ENCODE results near the gene C2orf78. TPM values are rescaled to one million over a fixed set of nuclear protein-coding genes. Genes with fewer than 3 reads are reported as not detected.
A peak's percentile ranks its signal among the peaks of the same experiment; 100 is the strongest.

The C2orf78 gene
- total RNA-seq, 2 donors from 2014 or later: not detected

DNA sequence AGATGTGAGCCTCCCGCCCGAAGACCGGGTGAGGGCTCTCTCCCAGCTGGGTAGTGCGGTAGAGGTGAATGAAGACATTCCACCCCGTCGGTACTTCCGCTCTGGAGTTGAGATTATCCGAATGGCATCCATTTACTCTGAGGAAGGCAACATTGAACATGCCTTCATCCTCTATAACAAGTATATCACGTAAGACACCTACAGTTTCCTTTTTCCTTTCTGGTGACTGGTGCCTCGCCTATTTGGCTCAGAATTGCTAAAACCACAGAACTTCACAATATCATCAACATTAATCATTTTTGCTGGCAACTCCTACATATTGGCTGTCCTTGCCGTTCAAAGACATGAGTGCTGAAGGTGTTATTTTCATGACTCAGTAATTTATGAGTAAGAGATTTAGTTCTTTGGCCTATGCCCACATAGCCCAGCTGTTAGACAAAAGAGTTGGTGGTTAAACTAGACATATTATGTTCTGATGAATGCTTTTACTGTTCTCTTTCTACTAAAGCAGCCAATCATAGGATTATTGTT, 47.0 kb downstream of the C2orf78 start:
- ATAC-seq (no peak), DNase-seq (no peak)
- intact Hi-C loops (cut with DNase I, micrococcal nuclease): no loop called here

DNA sequence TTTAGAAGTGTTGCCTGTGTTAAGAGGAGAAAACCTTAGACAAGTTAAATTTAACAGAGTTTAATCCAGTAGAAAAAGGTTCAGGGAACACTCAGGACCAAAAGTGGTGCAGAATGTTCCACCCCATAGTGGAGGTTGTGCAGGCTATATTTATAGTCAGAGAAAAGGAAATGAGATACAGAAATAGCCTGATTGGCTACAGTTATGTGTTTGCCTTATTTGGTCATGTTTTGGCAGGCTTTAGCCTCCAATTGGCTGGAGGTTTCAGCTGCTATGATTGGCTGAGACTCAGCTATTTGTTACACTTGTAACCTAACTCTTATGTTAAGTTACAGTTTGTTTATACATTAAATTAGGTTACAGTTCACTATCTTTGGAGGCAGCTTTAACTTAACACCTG, 48.9 kb downstream of the C2orf78 start:
- ATAC-seq (no peak), DNase-seq (no peak)
- intact Hi-C loops (cut with DNase I, micrococcal nuclease): no loop called here

DNA sequence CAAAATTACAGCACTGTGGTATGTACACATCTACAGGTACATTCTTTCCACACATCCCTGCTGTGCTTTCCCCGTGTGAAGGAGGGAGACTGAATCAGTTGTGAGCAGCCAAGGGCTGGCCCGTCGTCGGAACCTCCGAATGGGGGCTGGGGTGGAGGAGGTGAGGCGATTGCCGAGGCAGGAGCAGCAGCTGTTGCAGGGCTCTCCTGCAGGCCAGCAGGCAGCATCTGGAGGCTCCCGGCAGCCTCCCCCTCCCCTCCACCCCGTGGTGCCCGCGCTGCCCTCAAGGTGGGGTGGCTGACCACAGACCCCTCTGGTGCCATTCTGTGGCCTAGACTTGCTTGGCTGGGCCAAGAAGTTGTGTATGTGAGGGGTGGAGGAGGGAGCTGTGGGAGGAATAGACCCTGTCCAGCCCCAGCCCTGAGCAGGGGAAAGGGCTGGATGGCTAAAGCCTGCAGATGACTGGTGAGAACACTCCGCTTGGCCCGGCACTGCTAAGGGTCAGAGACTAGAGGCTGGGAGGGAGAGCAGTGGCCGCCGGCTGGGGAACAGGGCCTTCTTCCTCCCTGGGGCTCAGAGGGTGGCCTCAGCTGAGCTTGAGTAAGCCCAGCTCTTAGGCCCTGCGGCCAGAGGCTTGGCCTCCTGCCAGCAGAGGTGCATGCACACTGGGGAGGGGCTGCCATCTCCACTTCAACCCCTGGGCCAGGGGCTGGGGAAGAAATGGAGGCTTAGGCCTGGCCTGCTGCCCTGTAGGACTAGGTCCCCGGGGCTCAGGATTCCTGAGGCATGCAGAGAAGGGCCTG, 52.4 kb downstream of the C2orf78 start:
- peak; percentile 20 for ATAC-seq
- DNase-seq: no peak
- intact Hi-C loops (cut with DNase I, micrococcal nuclease): no loop called here

DNA sequence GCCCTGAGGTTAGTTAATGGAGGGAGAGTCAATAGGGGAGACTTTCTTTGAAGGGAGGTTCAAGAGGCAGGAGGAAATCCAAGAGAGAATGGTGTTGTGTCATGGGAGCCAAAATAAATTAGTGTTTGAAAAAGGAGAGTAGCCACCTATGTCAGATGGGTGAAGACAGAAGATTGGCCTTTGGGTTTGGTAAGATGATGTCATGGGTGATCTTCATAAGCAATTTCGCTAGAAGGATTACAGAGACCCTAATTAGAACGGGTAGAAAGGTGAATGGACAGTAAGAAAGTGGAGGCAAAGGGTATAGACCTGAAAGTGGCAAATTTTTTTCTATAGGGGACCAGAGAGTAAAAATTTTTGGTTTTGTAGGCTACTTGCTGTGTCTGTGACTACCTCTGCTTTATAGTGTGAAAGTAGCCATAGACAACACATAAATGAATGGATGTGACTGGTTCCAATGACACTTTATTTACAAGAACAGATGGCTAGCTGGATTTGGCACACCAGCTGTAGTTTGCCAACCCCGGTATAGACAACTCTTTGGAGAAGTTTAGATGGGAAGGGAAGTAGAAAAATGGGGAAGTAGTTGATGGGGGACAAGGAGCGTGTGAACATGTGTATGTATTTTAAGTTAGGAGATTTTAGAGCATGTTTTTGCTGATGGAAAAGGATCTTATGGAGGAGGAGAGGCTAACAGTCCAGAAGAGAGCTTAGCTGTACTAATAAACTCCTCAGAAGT, 54.0 kb downstream of the C2orf78 start:
- no peak for DNase-seq
- intact Hi-C loops (cut with DNase I, micrococcal nuclease): no loop called here

DNA sequence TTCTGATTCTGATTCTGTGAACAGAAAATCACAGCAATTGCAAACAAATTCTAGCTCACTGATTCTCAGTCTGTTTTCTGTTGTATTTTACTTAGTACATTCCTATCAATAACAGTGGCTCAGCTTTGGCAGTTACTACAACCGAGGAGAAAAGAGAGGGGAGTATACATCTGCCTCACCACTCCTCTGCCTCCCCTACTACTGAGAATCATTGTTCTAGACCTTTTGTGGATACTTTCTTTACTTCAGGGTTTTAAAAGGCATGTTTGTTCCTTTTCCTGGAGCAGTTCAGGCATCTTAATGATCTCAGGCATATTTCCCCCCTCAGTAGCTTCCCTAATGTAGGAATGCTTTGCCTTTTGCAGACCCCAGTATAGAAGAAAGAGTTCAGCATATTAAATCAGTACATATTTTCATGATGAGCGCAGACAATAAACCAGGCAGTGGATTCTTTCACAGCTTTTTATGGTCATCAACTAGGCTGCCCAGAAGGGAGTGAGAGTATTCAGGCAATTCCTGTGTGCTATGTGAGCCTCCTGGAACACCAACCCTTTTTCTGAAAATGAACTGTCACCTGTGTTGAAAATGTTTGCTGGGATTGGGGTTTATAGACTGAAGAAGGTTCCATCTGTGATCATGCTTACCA, 55.0 kb downstream of the C2orf78 start:
- ATAC-seq (no peak), DNase-seq (no peak)
- intact Hi-C loops (cut with DNase I, micrococcal nuclease): no loop called here

More for the DNA sequence above, 54.0 kb downstream of the C2orf78 start:
- ATAC-seq: no peak

DNA sequence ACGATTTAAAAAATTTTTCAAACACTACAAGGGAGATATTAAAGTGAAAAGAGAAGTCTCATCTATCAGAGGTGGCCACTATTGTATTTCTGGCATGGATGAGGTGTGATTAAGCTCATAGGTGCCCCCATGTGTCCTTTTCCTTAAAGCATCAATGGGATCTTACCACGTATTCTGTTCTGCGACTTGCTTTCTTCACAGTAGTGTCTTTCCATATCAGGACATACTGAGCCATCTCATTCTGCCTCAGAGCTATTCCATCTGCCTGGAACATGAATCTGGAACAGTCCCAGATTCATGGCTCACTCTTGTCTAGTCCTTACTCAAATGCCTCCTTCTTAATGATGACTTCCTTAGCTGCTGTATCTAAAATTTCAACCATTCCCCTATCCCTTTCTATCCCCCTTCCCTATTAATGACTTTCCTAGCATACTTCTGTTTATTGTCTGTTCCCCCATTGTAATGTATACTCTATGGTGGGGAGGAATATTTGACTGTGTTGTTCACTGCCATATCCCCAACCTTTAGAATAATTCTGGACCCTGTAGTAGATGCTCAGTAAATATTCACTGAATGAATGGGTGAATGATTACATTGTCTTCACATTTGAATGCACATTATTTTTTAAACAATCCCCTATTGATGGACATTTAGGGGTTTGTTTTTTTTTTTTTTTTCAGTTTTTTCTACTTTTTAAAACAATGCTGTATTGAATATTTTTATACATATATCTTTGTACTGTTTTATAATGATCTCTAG, 55.8 kb downstream of the C2orf78 start:
- ATAC-seq (no peak), DNase-seq (no peak)
- intact Hi-C loops (cut with DNase I, micrococcal nuclease): no loop called here

DNA sequence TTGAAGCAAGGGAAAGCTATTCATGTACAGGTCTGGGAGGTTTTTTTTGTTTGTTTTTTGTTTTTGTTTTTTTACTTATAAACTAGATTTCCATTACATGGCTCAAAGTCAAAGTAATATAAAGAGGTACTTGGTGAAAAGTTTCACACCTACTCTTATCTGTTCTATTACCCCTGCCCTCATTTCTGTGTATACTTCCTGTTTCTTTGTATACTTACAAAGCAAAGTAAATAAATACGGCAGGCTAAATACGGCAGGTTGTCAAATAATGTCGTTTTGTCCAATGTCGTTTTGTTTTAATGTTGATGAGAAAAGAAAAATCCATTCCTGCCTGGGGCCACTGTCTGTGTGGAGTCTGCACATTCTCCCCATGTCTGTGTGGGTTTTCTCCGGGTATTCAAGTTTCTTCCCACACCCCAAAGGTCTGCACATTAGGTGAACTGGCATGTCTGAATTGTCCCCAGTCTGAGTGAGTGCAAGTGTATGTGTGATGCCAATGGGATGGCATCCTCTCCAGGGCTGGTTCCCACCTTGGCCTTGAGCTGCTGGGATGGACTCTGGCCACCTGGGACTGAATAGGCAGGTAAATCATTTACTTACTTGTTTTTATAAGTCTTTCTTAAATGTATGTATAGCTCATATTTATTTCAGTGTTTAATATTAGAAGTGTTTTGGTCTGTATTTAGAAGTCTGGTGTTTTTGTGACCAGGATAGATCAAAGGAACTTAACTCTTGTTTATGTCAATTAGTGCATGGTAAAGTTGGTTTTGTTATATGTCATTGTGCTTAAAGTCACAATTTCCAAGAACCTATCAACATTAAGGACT, 58.1 kb downstream of the C2orf78 start:
- intact Hi-C loops (cut with DNase I, micrococcal nuclease): no loop called here
- peak; percentile 99 for ATAC-seq
- peak; percentile 46 to 58 for DNase-seq

DNA sequence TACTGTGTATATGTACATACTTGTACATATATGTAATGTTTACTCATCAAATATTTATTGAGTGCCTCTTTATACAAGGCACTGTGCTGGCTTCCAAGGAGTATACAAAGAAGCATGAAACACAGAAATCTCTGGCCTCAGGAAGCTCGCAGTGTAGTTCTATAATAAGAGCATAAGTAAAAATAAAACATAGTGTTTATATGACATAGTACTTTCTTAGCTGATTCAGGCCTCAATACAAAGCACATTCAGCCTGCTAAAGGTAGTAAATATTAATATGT, 58.7 kb downstream of the C2orf78 start:
- intact Hi-C loops (cut with DNase I, micrococcal nuclease): no loop called here
- peak; percentile 28 for ATAC-seq
- DNase-seq: no peak

DNA sequence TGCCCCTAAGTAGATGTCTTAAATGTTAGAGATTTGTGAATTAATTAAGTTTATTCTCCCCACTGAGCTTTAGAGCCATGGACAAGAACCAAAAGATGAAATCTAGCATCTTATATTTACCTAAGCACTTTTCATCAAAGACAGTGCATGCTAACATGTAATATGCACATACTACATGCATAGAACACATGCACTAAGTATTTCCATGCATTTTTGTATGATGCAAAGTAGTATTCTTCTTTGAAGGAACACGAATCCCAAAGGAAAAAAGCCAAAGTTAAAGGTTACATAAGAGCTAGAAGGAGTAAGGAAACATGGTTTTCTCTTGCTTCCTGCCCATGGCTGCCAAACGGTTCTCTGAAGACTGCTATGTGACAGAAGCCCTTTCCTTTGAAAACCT, 60.1 kb downstream of the C2orf78 start:
- no peak for DNase-seq
- no peak for ATAC-seq
- intact Hi-C loops (cut with DNase I, micrococcal nuclease): no loop called here

DNA sequence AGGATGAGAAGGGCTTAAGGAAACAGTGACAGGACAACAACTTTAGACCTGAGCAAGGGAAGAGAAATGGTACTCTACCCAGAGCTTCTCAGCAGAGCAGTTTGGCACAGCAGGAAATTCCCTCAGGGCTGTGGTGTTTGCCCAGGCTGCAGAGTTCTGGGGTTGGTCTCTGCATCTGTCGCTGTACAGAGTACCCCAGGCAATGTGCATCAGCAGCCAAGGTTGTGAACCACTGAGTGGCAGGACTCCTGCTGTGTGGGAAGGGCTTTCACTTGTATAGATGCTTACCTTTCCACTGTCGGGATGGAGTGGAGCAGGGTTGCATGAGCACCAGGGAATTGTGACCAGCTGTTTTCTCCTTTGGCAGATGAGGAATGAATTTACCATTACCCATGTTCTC, 66.0 kb downstream of the C2orf78 start:
- intact Hi-C loops (cut with DNase I, micrococcal nuclease): no loop called here
- ATAC-seq: no peak
- DNase-seq: no peak

DNA sequence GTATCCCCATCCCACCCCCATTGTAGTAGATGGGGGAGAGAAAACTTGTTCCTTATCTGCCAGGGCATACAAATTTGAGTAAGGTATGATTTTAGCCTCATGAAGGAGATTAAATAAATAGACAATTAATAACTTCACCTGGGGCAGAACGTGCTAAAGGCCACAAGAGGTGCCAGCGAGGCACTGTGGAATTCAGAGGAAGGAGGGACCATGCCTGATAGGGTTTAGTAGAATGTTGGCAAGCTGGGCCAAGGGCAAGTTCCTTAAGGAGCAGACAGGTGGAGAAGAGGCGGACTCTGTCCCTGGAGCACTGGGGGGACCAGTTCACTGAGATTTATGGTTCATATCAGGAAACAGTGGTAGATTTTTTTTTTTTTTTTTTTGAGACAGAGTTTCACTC, 67.3 kb downstream of the C2orf78 start:
- peak; percentile 43 to 50 for DNase-seq
- ATAC-seq: peak; percentile 100
- intact Hi-C loops (cut with DNase I, micrococcal nuclease): no loop called here

DNA sequence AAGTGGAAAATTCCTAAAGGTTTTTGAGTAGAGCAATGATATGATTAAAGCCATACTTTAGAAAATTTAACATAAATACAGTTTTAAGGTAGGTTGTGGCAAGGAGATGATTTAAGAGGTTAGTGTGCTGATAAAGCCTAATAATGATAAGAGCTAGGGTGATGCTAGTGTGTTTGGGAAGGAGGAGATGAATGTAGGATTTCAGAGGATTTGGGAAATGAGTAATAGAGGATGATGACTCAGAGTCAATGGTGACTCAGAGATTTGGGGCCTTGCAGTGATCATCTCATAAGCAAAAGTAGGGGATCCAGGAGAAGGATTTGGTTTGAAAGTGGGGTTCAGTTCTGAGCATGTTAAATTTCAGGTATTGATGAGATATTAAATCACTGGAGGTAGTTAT, 68.0 kb downstream of the C2orf78 start:
- ATAC-seq (no peak), DNase-seq (no peak)
- intact Hi-C loops (cut with DNase I, micrococcal nuclease): no loop called here

DNA sequence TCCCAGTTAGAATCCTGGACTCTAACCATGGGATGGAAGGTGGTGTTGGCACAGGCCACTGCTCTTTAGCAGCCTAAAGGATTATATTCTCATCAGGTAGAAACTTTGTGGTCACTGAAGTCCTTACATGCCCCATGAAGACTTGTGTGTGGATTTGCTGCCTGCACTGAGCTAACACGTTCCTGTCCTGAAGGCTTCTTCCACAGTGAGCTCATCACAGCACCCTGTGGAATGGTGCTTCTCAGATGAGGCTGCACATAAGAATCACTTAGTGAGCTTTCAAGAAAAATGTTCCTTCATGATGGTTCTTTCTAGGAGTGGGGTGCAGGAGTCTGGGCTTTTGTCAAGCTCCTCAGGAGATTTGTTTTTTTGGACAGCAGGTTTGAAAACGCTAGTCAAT, 71.5 kb downstream of the C2orf78 start:
- no peak for DNase-seq
- intact Hi-C loops (cut with DNase I, micrococcal nuclease): no loop called here

DNA sequence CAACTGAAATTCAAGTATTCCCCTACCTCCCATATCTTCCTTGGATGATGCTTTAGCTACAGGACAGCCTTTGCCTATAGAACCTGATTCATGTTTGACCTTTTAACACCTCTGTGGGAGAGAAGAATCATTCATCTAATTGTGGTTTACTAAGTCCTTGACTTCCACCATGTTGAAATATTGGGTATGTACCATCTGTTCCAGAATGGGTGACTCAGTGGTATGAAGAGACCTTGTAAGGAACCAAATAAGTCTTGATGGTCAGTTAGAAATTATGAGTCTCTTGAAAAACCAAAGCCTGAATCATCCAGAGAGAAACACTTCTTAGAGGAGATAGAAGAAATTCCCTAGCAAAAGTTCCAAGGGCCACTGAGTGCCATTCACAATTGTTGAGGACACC, 72.2 kb downstream of the C2orf78 start:
- ATAC-seq: no peak
- intact Hi-C loops (cut with DNase I, micrococcal nuclease): no loop called here
- no peak for DNase-seq

More for the DNA sequence above, 71.5 kb downstream of the C2orf78 start:
- no peak for ATAC-seq

DNA sequence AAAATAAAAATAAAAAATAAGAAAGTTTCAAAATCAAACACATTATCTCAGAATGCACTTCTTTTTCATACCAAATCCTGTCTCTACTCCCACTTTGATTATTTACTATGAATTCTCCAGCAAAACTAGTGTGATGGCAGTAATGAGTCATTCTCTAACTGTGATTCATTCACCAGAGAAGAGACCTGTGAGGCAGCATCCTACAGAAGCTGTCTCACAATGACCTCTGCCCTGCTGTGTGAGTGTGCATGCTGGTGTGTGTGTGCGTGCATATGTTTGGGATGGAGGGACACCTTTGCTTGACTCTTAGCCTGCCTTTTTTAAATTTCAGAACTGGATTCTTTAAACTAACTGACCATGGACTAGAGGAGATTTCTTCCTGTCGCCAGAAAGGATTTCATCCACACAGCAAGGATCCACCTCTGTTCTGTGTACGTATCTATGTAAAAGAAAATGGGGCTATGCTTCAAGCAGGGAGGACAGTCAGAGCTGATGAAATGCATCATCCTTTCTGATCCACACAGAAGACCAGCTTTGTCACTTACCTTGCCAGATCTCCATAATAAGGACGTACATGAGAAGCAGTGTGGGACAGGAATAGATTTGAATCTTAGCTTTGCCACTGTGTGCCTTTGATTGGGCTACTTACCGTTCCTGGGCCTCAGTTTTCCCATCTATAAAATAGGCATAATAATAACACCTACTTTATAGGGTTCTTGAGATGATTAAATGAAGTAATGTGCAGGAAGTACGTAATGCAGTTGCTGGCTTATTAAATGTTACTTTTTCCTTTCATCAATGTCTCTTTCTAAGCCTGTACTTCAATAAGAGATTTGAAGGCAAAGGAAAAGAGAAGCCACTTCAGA, 76.0 kb downstream of the C2orf78 start:
- DNase-seq (no peak), ATAC-seq (no peak)
- intact Hi-C loops (cut with DNase I, micrococcal nuclease): no loop called here

DNA sequence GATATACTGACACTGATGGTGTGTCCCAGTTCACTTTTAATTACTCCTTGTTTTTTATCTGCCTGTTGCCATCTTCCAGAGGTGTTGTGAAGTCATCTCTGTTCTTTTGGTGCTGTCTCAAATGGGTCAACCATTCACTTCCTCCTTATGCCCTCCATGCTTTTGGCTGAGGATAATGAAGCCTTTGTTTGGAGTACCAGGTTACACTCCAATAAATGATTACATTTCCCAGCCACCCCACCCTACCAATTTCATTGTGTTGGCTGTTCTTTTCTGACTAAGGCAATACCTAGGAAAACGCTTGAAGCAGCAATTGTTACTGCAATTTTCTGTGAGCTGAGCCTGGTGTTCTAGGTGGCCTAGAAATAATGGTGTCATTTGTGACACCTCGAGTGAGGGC, 79.0 kb downstream of the C2orf78 start:
- intact Hi-C loops (cut with DNase I, micrococcal nuclease): no loop called here
- DNase-seq: no peak
- ATAC-seq: peak; percentile 94

All from left colon (tissue), 2 donors.